GM10266 (cell line): ENCODE measurements around the gene GABRG3.

Experiments used
- DNase-seq: peaks from one replicate; pipeline ENCODE4 v3.0.0; 2012; ENCODE audit errors: extremely low spot score
- TF ChIP-seq, protein P1 (sequence below): IDR thresholded peaks from 2 replicates; pipeline ENCODE4 v1.5.1; 2012; ENCODE audit warnings: mild to moderate bottlenecking, low read depth; ENCODE audit not compliant: control insufficient read depth, insufficient read depth; ENCODE audit errors: missing control alignments

Gene GABRG3

DNA sequence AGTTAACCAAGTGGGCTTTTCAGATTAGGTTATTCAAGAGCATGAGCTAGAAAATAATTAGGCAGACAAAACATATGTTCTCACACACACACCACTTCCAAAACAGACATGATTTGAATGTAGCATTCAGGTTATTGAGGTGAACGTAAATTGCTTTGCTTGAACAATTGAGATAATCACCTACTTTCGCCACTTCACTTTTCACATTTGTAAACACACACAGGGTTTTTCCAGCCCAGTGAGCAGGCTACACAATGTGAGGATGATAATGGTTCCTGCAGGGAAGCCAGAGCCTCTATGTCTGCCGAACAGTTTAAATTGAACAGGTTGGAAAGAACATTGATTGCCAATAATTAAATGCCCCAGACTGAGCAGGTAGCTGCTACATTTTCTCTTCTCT is 567.3 kb downstream of the GABRG3 start:
- DNase-seq: no peak
- TF ChIP-seq, protein P1, sequence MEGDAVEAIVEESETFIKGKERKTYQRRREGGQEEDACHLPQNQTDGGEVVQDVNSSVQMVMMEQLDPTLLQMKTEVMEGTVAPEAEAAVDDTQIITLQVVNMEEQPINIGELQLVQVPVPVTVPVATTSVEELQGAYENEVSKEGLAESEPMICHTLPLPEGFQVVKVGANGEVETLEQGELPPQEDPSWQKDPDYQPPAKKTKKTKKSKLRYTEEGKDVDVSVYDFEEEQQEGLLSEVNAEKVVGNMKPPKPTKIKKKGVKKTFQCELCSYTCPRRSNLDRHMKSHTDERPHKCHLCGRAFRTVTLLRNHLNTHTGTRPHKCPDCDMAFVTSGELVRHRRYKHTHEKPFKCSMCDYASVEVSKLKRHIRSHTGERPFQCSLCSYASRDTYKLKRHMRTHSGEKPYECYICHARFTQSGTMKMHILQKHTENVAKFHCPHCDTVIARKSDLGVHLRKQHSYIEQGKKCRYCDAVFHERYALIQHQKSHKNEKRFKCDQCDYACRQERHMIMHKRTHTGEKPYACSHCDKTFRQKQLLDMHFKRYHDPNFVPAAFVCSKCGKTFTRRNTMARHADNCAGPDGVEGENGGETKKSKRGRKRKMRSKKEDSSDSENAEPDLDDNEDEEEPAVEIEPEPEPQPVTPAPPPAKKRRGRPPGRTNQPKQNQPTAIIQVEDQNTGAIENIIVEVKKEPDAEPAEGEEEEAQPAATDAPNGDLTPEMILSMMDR: no peak

DNA sequence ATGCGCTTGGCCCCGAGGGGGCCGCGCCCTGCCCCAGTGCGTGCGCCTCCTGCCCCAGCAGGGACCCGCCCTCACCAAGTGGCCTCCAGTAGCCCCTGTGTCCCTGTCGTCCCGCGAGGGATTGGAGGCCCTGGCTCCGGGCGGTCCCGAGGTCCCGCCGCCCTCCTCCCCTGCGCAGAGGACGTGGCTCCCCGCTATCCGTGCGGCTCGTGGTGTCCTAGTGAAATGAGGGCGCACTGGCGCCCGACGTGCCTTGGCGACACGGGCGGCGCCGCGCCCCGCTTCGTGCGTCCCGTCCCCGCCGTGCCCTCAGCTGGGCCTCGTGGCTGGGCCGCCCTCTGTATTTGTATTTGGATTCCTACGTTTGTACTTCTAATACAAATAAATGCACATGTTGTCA is 570.6 kb downstream of the GABRG3 start:
- no peak for DNase-seq

DNA sequence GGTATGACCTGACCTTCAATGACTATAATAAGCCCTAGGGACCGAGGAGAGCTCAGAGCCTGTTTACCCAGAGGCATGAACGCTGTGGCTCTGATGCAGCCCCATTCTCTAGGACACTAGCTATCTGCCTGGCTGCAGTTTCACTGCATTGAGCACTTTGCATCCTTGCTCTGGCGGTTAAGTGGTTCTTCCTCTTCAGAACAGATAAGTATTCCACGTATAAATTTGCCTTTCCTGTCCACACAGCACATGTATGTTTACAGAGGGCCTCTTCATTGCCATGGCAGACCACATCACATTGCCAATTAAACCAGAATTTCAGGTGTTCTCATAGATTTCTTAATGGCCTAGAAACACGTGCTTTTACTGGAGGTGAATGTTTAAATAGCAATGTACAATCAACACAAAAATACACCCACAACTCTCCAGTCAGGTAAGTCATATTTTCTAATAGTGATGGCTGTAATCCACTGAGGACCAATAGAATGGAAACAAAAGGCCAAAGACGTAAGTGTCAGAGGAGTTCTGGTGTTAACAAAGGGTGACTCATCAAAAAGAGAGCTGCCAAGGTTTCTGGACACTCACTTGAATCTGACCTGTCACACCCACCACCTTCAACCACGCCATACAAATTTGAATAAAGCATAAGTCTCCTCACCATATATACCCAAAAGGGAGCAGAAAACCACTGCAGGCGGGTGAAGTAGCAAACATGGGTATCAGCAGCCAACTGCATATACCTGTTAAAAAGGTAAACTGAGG is 574.7 kb downstream of the GABRG3 start:
- no peak for DNase-seq
- TF ChIP-seq, protein P1: no peak

More for the DNA sequence above, 570.6 kb downstream of the GABRG3 start:
- TF ChIP-seq, protein P1: no peak

DNA sequence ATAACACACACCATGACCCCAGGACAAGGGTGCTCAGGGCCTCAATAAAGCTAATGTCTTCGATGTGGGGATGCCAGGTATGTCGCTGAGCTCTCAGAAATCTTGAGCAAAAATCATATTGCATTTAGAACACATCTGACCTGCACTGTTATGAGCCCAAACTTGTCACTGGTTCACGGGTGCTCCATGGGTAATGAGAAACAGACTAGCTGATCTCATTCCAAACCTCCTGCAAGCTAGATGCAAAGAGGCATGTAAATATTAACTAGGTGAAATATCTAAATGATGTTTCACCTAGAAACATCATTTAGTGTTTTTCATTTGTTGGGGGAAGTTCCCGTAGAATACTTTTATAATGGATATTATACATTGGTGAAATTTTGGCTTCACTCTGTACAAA is 578.8 kb downstream of the GABRG3 start:
- TF ChIP-seq, protein P1: no peak
- DNase-seq: no peak

DNA sequence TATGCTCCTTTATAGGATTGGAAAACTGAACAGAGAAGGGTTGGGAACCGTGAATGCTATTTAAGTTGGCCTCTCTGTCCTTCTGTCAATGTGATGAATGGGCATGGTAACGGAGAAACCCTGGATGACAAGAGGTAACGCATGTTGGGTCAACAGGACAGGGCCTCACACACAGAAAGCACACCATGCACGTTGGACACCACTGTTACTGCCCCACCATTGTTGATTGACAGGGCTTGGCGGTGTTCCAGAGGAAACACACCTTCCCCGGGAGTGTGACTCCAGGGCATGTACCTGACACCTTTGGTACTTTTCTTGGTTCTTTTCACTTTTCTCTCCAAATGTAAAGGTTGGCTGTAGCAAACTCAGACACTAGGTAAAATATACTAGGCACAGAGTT is 579.7 kb downstream of the GABRG3 start:
- TF ChIP-seq, protein P1: no peak
- no peak for DNase-seq

DNA sequence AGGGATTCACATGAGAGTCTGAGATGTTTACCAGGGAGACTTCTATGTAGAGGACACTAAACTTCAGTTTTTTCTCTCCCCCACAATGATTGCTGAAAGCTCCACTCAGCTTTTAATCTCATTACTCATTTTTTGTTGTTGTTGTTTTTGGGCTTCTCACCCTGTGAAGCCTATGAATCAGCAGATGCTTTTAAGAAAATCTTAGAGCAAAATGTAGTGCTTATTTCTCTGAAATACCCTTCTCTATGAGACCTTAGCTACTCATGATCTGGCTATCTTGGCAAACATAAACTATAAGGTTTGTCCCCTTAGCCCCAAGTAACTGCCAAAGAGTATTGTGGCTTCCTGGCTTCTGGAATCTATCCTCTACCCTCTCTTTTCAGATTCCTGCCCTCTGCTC is 590.8 kb downstream of the GABRG3 start:
- DNase-seq: no peak
- TF ChIP-seq, protein P1: no peak

DNA sequence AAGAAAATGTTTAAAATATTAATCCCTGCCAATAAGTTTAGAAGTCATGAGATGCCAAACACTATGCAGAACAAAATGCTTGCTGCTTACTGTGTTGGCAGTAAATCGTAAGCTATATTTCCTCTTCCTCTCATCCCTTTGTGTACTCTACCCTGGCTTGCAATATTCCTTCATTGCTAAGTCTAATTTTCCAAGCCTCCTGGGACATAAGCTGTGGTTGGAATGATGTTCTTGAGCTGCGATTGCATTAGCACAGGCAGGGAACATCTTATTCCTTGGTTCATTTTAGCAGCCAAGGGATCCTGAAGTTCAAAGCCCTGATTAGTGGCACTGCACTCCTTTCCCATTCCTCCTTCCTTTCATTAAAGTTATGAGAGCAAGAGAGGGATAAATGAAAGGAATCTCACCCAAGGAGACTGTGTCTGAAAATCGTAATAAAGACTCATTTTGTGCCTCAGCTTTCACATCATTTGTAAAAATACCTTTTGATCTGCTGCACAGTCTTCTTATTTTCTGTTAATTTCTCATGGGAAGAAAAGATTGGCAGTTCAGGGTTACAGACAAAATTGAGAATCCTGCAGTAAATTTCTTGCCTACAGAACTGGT is 592.9 kb downstream of the GABRG3 start:
- TF ChIP-seq, protein P1: no peak
- no peak for DNase-seq
